HG03521 (cell line): ENCODE measurements around the gene TANC1.
"Not testable (repeated sequence)": the region's sequence is repeated elsewhere in the genome, so short reads cannot be mapped to it uniquely, and the experiment has no call there.

Experiments used
- ATAC-seq: cut with Tn5 transposase; IDR thresholded peaks from one replicate; pipeline ENCODE4 v1.9.1; 2021; ENCODE audit warnings: mild to moderate bottlenecking, moderate library complexity; ENCODE audit not compliant: unreplicated experiment

TANC1 gene

DNA sequence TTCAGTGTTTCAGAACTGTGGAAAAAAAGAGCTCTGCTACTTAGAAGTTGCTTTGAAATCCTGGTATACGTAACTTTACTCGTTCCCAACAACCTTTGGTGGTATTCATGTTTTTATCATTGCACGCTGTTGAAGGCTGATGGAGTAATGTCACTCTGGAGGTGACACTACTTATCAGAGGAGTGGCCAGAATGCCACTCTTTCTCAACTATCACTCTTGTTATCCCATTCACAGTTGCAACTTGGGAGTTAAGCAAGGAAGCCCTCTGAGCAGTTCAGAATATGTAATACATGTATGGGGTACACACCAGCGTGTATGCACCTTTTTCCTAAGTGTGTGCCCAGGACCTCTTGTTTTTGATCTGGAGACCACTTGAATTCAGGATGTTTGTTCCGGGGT is 53.6 kb downstream of the TANC1 start:
- ATAC-seq: no peak

GRCh38 chr2:159026170-159026569 is 57.7 kb downstream of the TANC1 start:
- ATAC-seq: no peak

GRCh38 chr2:159028776-159029175 is 60.3 kb downstream of the TANC1 start:
- no peak for ATAC-seq

DNA sequence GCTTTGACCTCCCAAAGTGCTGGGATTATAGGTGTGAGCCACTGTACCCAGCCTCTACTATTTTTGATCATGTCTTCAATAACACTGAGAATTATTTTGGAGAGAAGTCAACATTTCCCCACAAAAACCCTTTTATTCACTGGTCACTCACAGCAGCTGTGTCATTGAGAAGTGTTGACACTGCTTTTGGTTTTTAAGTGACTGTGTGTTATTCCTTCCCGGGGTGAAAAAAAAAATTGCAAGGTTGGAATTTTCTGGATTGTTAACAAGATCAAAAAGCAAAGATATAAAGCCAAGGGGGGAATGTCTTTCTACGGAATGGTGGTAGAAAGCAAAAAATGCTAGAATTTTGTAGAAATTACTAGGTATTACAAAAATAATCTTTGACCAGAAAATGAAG is 61.5 kb downstream of the TANC1 start:
- ATAC-seq: no peak

DNA sequence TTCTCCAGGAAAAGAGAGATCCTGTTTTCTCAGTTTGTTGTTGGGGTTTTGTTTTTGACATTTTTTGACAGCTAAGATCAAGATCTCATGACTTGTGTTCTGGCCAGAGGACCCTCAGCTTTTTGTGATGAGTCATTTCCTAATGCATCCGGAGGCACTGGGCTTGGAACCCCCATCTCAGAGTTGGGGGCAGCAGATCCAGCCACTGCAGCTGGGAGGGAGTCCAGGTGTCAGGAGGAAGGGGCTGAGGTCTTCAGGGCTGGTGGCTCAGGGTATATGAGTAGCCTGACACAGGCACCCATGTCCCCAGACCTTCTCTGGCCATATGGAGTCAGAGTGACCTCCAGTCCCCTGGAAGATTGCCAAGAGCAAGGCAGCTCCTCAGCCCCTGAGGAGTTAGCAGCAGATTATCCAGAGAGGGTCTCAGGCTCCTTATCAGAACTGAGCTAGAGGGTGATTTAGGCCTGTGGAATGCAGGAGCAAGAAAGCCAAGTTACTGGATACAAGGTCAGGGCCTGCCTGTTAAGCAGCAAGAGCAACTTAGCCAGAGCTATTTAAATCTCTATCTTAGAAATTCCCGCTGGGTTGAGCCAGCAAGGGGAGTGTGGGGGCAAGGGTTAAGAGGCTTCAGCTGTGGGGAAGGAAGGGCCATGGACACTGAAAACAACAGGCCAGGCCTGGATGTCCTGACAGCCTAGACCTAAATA is 62.4 kb downstream of the TANC1 start:
- no peak for ATAC-seq

GRCh38 chr2:159032146-159032545 is 63.7 kb downstream of the TANC1 start:
- no peak for ATAC-seq

- no peak for ATAC-seq
Observed at GRCh38 chr2:159032580-159032979, 64.1 kb downstream of the TANC1 start.

DNA sequence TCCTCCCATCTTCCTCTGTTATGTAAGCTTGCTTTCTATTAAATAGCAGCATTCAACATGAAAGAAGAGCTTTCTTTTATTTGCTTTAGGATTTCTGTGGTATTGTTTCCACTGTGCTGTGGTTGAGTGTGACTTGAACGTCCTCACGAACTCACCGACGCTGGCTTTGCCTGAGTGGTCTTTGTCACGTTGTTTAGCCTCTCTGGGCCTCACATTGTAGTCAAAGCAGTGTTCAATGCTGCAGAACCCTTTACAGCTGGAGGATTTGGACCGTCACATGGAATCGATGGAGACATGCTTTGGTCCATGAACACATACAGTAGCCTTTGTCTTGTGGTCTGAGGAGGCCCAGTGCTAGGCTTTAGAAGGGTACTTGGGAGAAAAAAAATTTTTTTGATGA is 66.3 kb downstream of the TANC1 start:
- no peak for ATAC-seq

GRCh38 chr2:159035790-159036411 is 67.5 kb downstream of the TANC1 start:
- no peak for ATAC-seq

GRCh38 chr2:159036461-159036860 is 68.0 kb downstream of the TANC1 start:
- ATAC-seq: not testable (repeated sequence)

DNA sequence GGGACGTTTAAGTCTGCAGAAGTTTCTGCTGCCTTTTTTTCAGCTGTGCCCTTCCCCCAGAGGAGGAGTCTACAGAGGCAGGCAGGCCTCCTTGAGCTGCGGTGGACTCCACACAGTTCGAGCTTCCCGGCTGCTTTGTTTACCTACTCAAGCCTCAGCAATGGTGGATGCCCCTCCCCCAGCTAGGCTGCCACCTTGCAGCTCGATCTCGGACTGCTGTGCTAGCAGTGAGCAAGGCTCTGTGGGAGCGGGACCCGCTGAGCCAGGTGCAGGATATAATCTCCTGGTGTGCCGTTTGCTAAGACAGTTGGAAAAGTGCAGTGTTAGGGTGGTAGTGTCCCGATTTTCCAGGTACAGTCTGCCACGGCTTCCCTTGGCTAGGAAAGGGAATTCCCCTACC is 72.9 kb downstream of the TANC1 start:
- not testable (repeated sequence) for ATAC-seq

- ATAC-seq: no peak
Observed at GRCh38 chr2:159042115-159042850, 73.8 kb downstream of the TANC1 start.

- ATAC-seq: no peak
Observed at GRCh38 chr2:159043710-159044109, 75.3 kb downstream of the TANC1 start.

- no peak for ATAC-seq
Observed at GRCh38 chr2:159044804-159045286, 76.4 kb downstream of the TANC1 start.

GRCh38 chr2:159045545-159046454 is 77.4 kb downstream of the TANC1 start:
- ATAC-seq: no peak

DNA sequence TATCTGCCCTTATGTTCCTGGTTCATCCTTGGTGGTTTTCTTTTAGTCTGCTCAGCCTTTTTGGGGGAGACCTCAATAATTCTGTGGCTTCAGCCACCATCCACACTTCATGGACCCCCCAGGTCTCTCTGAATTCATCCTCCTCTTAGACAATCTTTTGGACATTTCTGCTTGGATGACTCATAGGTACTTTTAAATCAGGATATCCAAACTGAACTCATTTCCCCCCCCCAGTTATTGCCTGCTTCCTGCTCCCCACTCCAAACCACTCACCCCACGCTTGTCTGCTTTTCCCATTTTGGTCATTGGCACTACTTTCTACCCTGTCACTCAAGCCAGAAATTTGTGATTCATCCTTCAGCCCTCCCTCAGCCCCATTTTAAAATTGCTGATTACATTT is 78.5 kb downstream of the TANC1 start:
- no peak for ATAC-seq

DNA sequence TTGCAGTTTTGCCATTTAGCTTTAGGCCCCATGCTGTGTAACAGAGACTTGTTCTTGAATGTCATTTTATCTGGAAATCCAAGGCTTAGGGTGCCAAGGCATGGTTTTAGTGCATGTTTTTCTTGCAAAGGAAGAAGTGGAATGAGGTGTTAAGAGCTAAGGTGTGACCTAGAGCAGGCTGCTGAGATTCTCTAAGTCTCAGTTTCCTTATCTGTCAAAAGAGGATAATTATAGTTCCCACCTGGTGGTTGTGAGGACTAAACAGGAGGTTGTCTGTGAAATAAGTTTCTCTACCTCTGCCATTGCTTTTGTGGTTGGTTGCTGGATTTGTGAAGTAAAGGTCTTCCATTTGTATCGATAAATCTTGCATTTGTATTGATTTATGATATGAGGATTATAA is 82.0 kb downstream of the TANC1 start:
- ATAC-seq: no peak

- no peak for ATAC-seq
Observed at GRCh38 chr2:159051133-159051532, 82.7 kb downstream of the TANC1 start.

- no peak for ATAC-seq
Observed at GRCh38 chr2:159051661-159052060, 83.2 kb downstream of the TANC1 start.

DNA sequence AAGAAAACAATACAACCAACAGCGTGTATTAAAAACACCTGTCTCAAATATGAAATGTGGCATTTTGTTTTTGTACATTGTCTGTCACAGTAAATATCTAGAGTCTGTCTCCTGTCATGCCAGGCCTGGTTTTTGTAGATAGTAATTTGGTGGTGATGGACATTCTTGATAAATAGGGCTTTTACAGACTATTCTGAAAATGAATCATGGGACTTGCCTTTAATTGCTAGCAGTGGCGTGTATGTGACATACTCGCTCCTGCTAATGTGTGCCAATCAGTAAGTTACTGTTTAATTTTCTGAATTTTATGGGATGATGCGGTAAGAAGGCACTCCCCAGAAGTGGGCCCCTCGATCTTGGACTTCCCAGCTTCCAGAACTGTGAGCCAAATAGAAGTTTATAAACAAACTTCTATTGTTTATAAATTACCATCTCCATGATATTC is 83.7 kb downstream of the TANC1 start:
- no peak for ATAC-seq
